SK-MEL-5 (cell line): ENCODE data around the gene SLC13A1. TPM values are rescaled to one million over a fixed set of nuclear protein-coding genes. Genes with fewer than 3 reads are reported as not detected.

Experiments
- DNase-seq: peaks from one replicate; pipeline ENCODE4 v3.0.0-alpha.2; 2016; ENCODE audit warnings: low read depth, low spot score
- in situ Hi-C: cut with HindIII; loops from 2 replicates; pipeline ENCODE4 v1.10.0; 2016; ENCODE audit warnings: low sequenced_read_pairs, high pct_unique_total_duplicates, low pct_unique_long_range_greater_than_20kb
- total RNA-seq: library from RNA; depleted of rRNA; stranded (reverse); fragments of >200 nt; shearing (Covaris generic); gene quantifications from 2 replicates; pipeline ENCODE4 v1.2.3, GENCODE V29; 2014

The SLC13A1 gene
- total RNA-seq, 1 experiment from 2014 or later, result not detected

- no peak for DNase-seq
Observed at GRCh38 chr7:123143252-123144006, 56.3 kb downstream of the SLC13A1 start.

GRCh38 chr7:123140561-123140960 is 59.2 kb downstream of the SLC13A1 start:
- in situ Hi-C loops, result no loop called here
- DNase-seq, result no peak

More at GRCh38 chr7:123143252-123144006, 56.3 kb downstream of the SLC13A1 start:
- in situ Hi-C loops, result no loop called here

GRCh38 chr7:123135960-123136359 is 63.8 kb downstream of the SLC13A1 start:
- in situ Hi-C loops, result no loop called here
- DNase-seq, result no peak

GRCh38 chr7:123133924-123134323 is 65.8 kb downstream of the SLC13A1 start:
- in situ Hi-C loops, result no loop called here
- DNase-seq, result no peak

- no peak for DNase-seq
- in situ Hi-C loops, result no loop called here
Observed at GRCh38 chr7:123131961-123132360, 67.8 kb downstream of the SLC13A1 start.

GRCh38 chr7:123131556-123131955 is 68.2 kb downstream of the SLC13A1 start:
- no peak for DNase-seq
- in situ Hi-C loops, result no loop called here

- DNase-seq, result peak; percentile 54
- in situ Hi-C loops, result no loop called here
Observed at GRCh38 chr7:123131140-123131539, 68.6 kb downstream of the SLC13A1 start.

GRCh38 chr7:123126691-123127090 is 73.1 kb downstream of the SLC13A1 start:
- DNase-seq, result no peak
- in situ Hi-C loops, result no loop called here

GRCh38 chr7:123126171-123126570 is 73.6 kb downstream of the SLC13A1 start:
- no peak for DNase-seq
- in situ Hi-C loops, result no loop called here

GRCh38 chr7:123125231-123125630 is 74.5 kb downstream of the SLC13A1 start:
- in situ Hi-C loops, result no loop called here
- DNase-seq, result no peak

GRCh38 chr7:123122916-123123315 is 76.9 kb downstream of the SLC13A1 start:
- DNase-seq, result no peak
- in situ Hi-C loops, result no loop called here

GRCh38 chr7:123120286-123120685 is 79.5 kb downstream of the SLC13A1 start:
- in situ Hi-C loops, result no loop called here
- DNase-seq, result no peak

GRCh38 chr7:123115331-123115730 is 84.4 kb downstream of the SLC13A1 start:
- in situ Hi-C loops, result no loop called here
- DNase-seq, result no peak

GRCh38 chr7:123114288-123114687 is 85.5 kb downstream of the SLC13A1 start:
- DNase-seq, result no peak
- in situ Hi-C loops, result no loop called here

GRCh38 chr7:123112833-123113232 is 86.9 kb downstream of the SLC13A1 start:
- in situ Hi-C loops, result no loop called here
- no peak for DNase-seq

GRCh38 chr7:123099712-123100111 is 100.1 kb downstream of the SLC13A1 start:
- DNase-seq, result no peak
- in situ Hi-C loops, result no loop called here

- in situ Hi-C loops, result no loop called here
- DNase-seq, result no peak
Observed at GRCh38 chr7:123096976-123097375, 102.8 kb downstream of the SLC13A1 start.

GRCh38 chr7:123096434-123096833 is 103.3 kb downstream of the SLC13A1 start:
- in situ Hi-C loops, result no loop called here
- no peak for DNase-seq

GRCh38 chr7:123090456-123090855 is 109.3 kb downstream of the SLC13A1 start:
- DNase-seq, result no peak
- in situ Hi-C loops, result no loop called here
